LNCAP (cell line): ENCODE data around the gene SEMA3F.

ENCODE experiments used
- CTCF ChIP-seq: fragments of 450-650 bp; IDR thresholded peaks from 2 replicates; pipeline ENCODE4 v1.5.1; 2017; ENCODE audit warnings: mild to moderate bottlenecking

The SEMA3F gene

GRCh38 chr3:50185230-50185629, 30.1 kb downstream of the SEMA3F start:
- TF ChIP-seq CTCF = no peak

GRCh38 chr3:50186096-50186495, 31.0 kb downstream of the SEMA3F start:
- TF ChIP-seq CTCF = no peak

GRCh38 chr3:50187750-50188149, 32.6 kb downstream of the SEMA3F start:
- TF ChIP-seq CTCF = no peak

GRCh38 chr3:50189274-50189673, 34.1 kb downstream of the SEMA3F start:
- TF ChIP-seq CTCF = peak; percentile 74

- TF ChIP-seq CTCF = no peak
Measured at GRCh38 chr3:50189989-50190388, 34.9 kb downstream of the SEMA3F start.

GRCh38 chr3:50190936-50191660, 36.0 kb downstream of the SEMA3F start, which contains the start of gene GNAT1:
TSS of gene GNAT1 (plus strand) at chr3:50191610. CDS start at chr3:50191726, 116 bp downstream.
- TF ChIP-seq CTCF = no peak

GRCh38 chr3:50192124-50192523, 37.0 kb downstream of the SEMA3F start:
- no peak for TF ChIP-seq CTCF
